Pancreas (tissue), 10 donors: ENCODE data around the gene TMIGD2. TPM values are rescaled to one million over a fixed set of nuclear protein-coding genes. Genes with fewer than 3 reads are reported as not detected.

ENCODE experiments used
- ATAC-seq, 4 donors: fragments of 200-7000 bp; cut with Tn5 transposase; one replicate each; pipeline versions ENCODE4 v1.8.0 to v1.9.1; 2020; ENCODE audit warnings: mild to moderate bottlenecking in 4 of 4, moderate library complexity in 4 of 4
- DNase-seq, 6 donors: peaks; one replicate each; pipeline ENCODE4 v3.0.0-alpha.2; 2020
- FAIRE-seq: peaks from 2 replicates; lab custom pipeline; 2012; peaks lifted over from hg19 to GRCh38; lab: Jason Lieb, UNC
- H3K27ac ChIP-seq, 4 donors: fragments of 200-600 bp; sonication (generic); 1 replicate in 3 of 4; 2 replicates in 1 of 4; pipeline versions ENCODE4 v1.5.0 to v1.8.0; 2020
- H3K27me3 ChIP-seq, 4 donors: fragments of 200-600 bp; one replicate each; pipeline ENCODE4 v1.8.0; 2021
- H3K36me3 ChIP-seq, 3 donors: fragments of 200-600 bp; sonication (generic) in 1 of 3; one replicate each; pipeline versions ENCODE4 v1.5.0 to v1.8.0; 2020 to 2021
- H3K4me1 ChIP-seq, 3 donors: fragments of 200-600 bp; one replicate each; pipeline ENCODE4 v1.8.0; 2021
- H3K4me3 ChIP-seq, 4 donors: fragments of 200-600 bp; sonication (generic) in 2 of 4; one replicate each; pipeline versions ENCODE4 v1.5.0 to v1.8.0; 2020 to 2021
- H3K9me3 ChIP-seq, 4 donors: fragments of 200-600 bp; one replicate each; pipeline ENCODE4 v1.8.0; 2021
- CTCF ChIP-seq, 4 donors: fragments of 200-600 bp; sonication (generic) in 3 of 4; IDR thresholded peaks; one replicate each; pipeline versions ENCODE4 v1.5.0 to v1.8.0; 2021; ENCODE audit warnings: antibody characterized with exemption in 4 of 4
- WGBS, 2 donors: extraction: QIAGEN DNeasy Blood & Tissue Kit; methylation state at CpG; one replicate each; pipeline ENCODE4 v1.1.7; 2013; 5-methylcytosine and 5-hydroxymethylcytosine counted together
- intact Hi-C, 3 donors: fragments of 100-400 bp; cut with DNase I; formaldehyde crosslinking; loops; one replicate each; pipeline versions ENCODE4 v1.11.1 to v1.14.2; 2022
- polyA plus RNA-seq, 2 donors: library from polyadenylated mRNA; stranded (reverse); fragments of 200-250 nt; gene quantifications; one replicate each; pipeline ENCODE4 v1.2.3, GENCODE V29; 2013
- total RNA-seq, 6 donors: library from RNA; stranded (reverse); fragmentation: NEBNext Ultra II Directional in 4 of 6; extraction: Animal tissue kit (Norgen Biotek cat#: 25700) in 4 of 6; gene quantifications; one replicate each; pipeline versions ENCODE4 v1.2.1 to v1.2.4, GENCODE V29; 2021 to 2023
- donor health status: healthy with polysubstance abuse.
- donor health status: DM: no; HTN: no; CAD: no; lungs with moderate emphysema.
- donor health status: DM: no; HTN: no; CAD: no.
- donor health status: control.
- donor health status: control.
- donor health status: Bipolar disorder and iron deficiency.
- donor health status: DM: yes; HTN: yes; CAD: no.
- donor health status: DM: no; HTN: no; CAD: no.
- donor health status: DM: no; HTN: no; CAD: no.
- donor health status: DM: yes; HTN: yes; CAD: no.

The TMIGD2 gene
- total and polyA plus RNA-seq, 8 donors: 0.16 to 0.28 TPM; not detected in 6

GRCh38 chr19:4303819-4304537 is 1.8 kb upstream of the TMIGD2 start:
- TF ChIP-seq CTCF (IDR thresholded peaks at IDR 0.05): no peak
- intact Hi-C loops: no loop called here
- no peaks in the 10 kb centered on the region for H3K36me3 ChIP-seq
- peaks cover 0 to 6% (median 3%) of the 10 kb centered on the region in 4 donors for H3K27me3 ChIP-seq
- no peak for DNase-seq
- no peak overlapping the region for H3K4me3 ChIP-seq
- H3K9me3 ChIP-seq: no peaks in the 10 kb centered on the region
- FAIRE-seq: no peak
- no peaks in the 10 kb centered on the region for H3K4me1 ChIP-seq
- no peak overlapping the region for H3K27ac ChIP-seq
- 33 to 41% methylated on average over 18 of the region's 18 CpGs for WGBS, 2 donors
- no peak for ATAC-seq

GRCh38 chr19:4301590-4302242 is 473 bp downstream of the TMIGD2 start:
- no peaks in the 10 kb centered on the region for H3K36me3 ChIP-seq
- FAIRE-seq (no peak), DNase-seq (no peak), ATAC-seq (no peak)
- no peaks in the 10 kb centered on the region for H3K9me3 ChIP-seq
- H3K4me1 ChIP-seq: no peaks in the 10 kb centered on the region
- H3K27me3 ChIP-seq: peaks cover 0 to 6% (median 3%) of the 10 kb centered on the region in 4 donors
- intact Hi-C loops: no loop called here
- no peak for TF ChIP-seq CTCF (IDR thresholded peaks at IDR 0.05)
- H3K4me3 ChIP-seq: no peak overlapping the region
- no peak overlapping the region for H3K27ac ChIP-seq
- WGBS, 2 donors: 61 to 66% methylated on average over 13 of the region's 13 CpGs

DNA sequence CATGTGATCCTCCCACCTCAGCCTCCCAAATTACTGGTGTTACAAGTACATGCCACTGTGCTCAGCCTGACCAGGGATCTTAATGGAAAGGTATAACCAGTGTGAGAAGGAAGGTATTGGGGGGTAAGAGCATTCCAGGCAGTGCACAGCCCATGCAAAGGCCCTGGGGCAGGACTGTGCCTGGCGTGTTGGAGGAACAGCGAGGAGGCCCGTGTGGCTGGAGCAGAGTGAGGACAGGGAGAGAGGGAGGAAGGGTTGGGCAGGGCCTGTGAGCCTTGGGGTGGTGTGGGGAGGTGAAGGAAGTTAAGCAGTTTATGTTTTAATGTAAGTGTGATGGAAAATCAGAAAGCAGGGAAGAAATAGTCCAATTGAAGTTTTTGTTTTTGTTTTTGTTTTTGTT is 1.6 kb downstream of the TMIGD2 start:
- no peak overlapping the region for H3K27ac ChIP-seq
- no peaks in the 10 kb centered on the region for H3K36me3 ChIP-seq
- no peak for FAIRE-seq
- intact Hi-C loops: no loop called here
- no peaks in the 10 kb centered on the region for H3K4me1 ChIP-seq
- H3K27me3 ChIP-seq: peaks cover 0 to 6% (median 3%) of the 10 kb centered on the region in 4 donors
- no peak for TF ChIP-seq CTCF (IDR thresholded peaks at IDR 0.05)
- 86 to 97% methylated on average over 3 of the region's 3 CpGs for WGBS, 2 donors
- no peak for ATAC-seq
- H3K4me3 ChIP-seq: no peak overlapping the region
- H3K9me3 ChIP-seq: no peaks in the 10 kb centered on the region
- DNase-seq: no peak

- FAIRE-seq (no peak), ATAC-seq (no peak), DNase-seq (no peak)
- H3K9me3 ChIP-seq: no peaks in the 10 kb centered on the region
- no peaks in the 10 kb centered on the region for H3K36me3 ChIP-seq
- H3K27ac ChIP-seq: no peak overlapping the region
- no peaks in the 10 kb centered on the region for H3K4me1 ChIP-seq
- intact Hi-C loops: no loop called here
- no peak overlapping the region for H3K4me3 ChIP-seq
- no peak for TF ChIP-seq CTCF (IDR thresholded peaks at IDR 0.05)
- WGBS, 2 donors: 76 to 78% methylated on average over 8 of the region's 8 CpGs
- H3K27me3 ChIP-seq: no peaks in the 10 kb centered on the region
These were observed 3.2 kb downstream of the TMIGD2 start for GRCh38 chr19:4298810-4299550.
